H1 (cell line): ENCODE results near the gene SURF1.

Source experiments
- CEBPB ChIP-seq: IDR thresholded peaks from 2 replicates; pipeline ENCODE4 v1.6.1; 2012; ENCODE audit warnings: low read depth, low read length
- POLR2AphosphoS5 ChIP-seq: IDR thresholded peaks from 2 replicates; pipeline ENCODE4 v1.6.1; 2011; ENCODE audit warnings: low read depth, low read length
- SRF ChIP-seq: IDR thresholded peaks from 2 replicates; pipeline ENCODE4 v1.6.1; 2011; ENCODE audit warnings: mild to moderate bottlenecking, low read depth, low read length, moderate library complexity
- ZNF274 ChIP-seq: IDR thresholded peaks from 2 replicates; pipeline ENCODE4 v1.7.0; 2012; ENCODE audit warnings: low read length, borderline replicate concordance; ENCODE audit errors: extremely low read depth
- TF ChIP-seq, protein P1 (sequence below), 3 experiments: IDR thresholded peaks; 1 replicate in 2 of 3; 2 replicates in 1 of 3; pipeline versions ENCODE4 v1.5.1 to v1.6.1; 2011; ENCODE audit warnings: low read length in 3 of 3, mild to moderate bottlenecking in 3 of 3, inconsistent platforms in 2 of 3, low read depth in 1 of 3, moderate library complexity in 1 of 3; ENCODE audit not compliant: insufficient read depth in 1 of 3; ENCODE audit errors: control extremely low read depth in 1 of 3
- TF ChIP-seq, protein P2 (sequence below): IDR thresholded peaks from 2 replicates; pipeline ENCODE4 v1.6.1; 2012; ENCODE audit warnings: inconsistent platforms

DNA sequence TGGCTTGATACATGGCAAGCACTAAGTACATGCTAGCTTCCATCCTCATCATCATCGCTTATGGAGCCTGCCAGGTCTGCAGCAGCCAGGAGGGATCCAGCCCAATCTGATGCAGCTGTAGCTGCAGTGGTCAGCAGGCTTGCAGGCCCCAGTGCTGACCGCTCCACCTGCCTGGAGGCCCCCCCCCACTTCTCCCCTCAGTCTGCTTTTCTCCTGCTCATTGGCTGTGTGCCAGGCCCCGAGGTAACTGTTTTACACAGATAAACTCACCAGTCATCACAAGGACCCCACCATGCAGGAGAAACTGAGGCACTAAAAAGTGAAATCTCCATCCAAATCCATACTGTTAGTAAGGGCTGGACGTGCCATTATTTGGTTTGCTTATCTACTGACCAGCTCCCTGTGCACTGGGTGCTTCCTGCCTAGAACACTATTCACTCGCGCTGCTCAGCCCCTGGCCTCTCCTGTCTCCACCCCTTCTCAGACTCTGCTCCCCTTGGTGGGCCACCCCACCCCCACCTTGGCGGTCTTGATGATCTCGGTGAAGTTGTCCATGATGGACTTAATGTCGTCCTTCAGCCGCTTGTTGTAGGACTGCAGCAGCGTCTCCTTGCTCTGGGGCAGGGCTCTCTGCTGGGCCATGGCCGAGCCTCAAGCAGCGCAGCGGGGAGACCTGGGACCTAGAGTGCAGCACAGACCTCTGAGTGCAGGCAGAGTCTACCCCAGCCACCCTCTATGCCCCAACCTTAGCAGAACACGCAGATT is 10.1 kb downstream of the SURF1 start:
- no peak for TF ChIP-seq POLR2AphosphoS5
- TF ChIP-seq, protein P1, sequence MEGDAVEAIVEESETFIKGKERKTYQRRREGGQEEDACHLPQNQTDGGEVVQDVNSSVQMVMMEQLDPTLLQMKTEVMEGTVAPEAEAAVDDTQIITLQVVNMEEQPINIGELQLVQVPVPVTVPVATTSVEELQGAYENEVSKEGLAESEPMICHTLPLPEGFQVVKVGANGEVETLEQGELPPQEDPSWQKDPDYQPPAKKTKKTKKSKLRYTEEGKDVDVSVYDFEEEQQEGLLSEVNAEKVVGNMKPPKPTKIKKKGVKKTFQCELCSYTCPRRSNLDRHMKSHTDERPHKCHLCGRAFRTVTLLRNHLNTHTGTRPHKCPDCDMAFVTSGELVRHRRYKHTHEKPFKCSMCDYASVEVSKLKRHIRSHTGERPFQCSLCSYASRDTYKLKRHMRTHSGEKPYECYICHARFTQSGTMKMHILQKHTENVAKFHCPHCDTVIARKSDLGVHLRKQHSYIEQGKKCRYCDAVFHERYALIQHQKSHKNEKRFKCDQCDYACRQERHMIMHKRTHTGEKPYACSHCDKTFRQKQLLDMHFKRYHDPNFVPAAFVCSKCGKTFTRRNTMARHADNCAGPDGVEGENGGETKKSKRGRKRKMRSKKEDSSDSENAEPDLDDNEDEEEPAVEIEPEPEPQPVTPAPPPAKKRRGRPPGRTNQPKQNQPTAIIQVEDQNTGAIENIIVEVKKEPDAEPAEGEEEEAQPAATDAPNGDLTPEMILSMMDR (IDR thresholded peaks at IDR 0.05; ENCODE audit: control extremely low read depth in 1 of 3, insufficient read depth in 1 of 3, low read depth in 1 of 3, low read length in 3 of 3) = no peak
- TF ChIP-seq, protein P2, sequence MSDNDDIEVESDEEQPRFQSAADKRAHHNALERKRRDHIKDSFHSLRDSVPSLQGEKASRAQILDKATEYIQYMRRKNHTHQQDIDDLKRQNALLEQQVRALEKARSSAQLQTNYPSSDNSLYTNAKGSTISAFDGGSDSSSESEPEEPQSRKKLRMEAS = no peak
- TF ChIP-seq ZNF274 = no peak
- no peak for TF ChIP-seq CEBPB
- TF ChIP-seq SRF = no peak
